HFFc6 (cell line): ENCODE results near the gene SPOCK3. TPM values are rescaled to one million over a fixed set of nuclear protein-coding genes. Genes with fewer than 3 reads are reported as not detected.

ENCODE experiments used
- DNase-seq: peaks from one replicate; pipeline ENCODE4 v3.0.0-alpha.2; 2018
- H3K27ac Mint-ChIP-seq: 2 replicates; pipeline ENCODE4 v1.8.0; 2020; ENCODE audit warnings: mild to moderate bottlenecking, mixed read lengths
- H3K27me3 Mint-ChIP-seq: 2 replicates; pipeline ENCODE4 v1.8.0; 2021; ENCODE audit warnings: mild to moderate bottlenecking, moderate library complexity, mixed read lengths; ENCODE audit not compliant: insufficient read depth
- H3K36me3 Mint-ChIP-seq: 2 replicates; pipeline ENCODE4 v1.8.0; 2021; ENCODE audit warnings: low read depth, mixed read lengths
- H3K4me1 Mint-ChIP-seq: 2 replicates; pipeline ENCODE4 v1.8.0; 2020; ENCODE audit warnings: low read depth, mixed read lengths
- H3K4me3 Mint-ChIP-seq: 2 replicates; pipeline ENCODE4 v1.8.0; 2020; ENCODE audit warnings: mild to moderate bottlenecking, moderate library complexity, mixed read lengths
- H3K9me3 Mint-ChIP-seq: 2 replicates; pipeline ENCODE4 v1.8.0; 2020; ENCODE audit warnings: mild to moderate bottlenecking, mixed read lengths
- total RNA-seq, 6 experiments: library from RNA; stranded (reverse); fragmentation: NEBNext Ultra II Directional; extraction: Animal tissue kit (Norgen Biotek cat#: 25700); gene quantifications; 2 replicates in 1 of 6; 3 replicates in 5 of 6; pipeline ENCODE4 v1.2.3, GENCODE V29; 2021
- TF ChIP-seq, protein P1 (sequence below): fragments of 200-600 bp; sonication (generic); IDR thresholded peaks from 2 replicates; pipeline ENCODE4 v1.5.0; 2021; ENCODE audit warnings: antibody characterized with exemption, mild to moderate bottlenecking

The SPOCK3 gene
- total RNA-seq, 6 experiments from 2014 or later: not detected

DNA sequence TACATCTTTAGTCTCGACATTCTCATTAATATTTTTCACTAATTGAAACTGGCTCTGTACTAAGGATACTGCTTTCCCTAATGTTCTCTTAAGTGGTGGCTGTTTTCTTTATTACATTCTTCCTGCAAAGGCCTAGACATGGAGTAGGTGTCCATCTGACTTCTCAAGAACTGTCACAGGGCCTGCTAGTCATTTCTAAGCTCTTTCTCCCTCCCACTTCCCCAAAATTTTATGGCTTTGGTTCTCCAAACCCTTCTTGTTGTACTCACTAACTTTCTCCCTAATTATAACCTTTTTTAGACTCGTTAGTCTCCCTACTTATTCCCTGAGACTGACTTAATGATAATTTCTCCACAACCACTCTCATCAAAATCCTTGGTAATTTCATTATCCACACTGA is 133.3 kb downstream of the SPOCK3 start:
- Mint-ChIP-seq H3K4me1 (no peaks in the 10 kb centered on the region), H3K27me3 (no peaks in the 10 kb centered on the region; the same call in 1 of the 2 replicates), H3K4me3 (no peak overlapping the region), H3K9me3 (peaks cover 23% of the 10 kb centered on the region), H3K36me3 (peaks cover 5% of the 10 kb centered on the region; the same call in 1 of the 2 replicates), H3K27ac (no peak overlapping the region)
- TF ChIP-seq, protein P1, sequence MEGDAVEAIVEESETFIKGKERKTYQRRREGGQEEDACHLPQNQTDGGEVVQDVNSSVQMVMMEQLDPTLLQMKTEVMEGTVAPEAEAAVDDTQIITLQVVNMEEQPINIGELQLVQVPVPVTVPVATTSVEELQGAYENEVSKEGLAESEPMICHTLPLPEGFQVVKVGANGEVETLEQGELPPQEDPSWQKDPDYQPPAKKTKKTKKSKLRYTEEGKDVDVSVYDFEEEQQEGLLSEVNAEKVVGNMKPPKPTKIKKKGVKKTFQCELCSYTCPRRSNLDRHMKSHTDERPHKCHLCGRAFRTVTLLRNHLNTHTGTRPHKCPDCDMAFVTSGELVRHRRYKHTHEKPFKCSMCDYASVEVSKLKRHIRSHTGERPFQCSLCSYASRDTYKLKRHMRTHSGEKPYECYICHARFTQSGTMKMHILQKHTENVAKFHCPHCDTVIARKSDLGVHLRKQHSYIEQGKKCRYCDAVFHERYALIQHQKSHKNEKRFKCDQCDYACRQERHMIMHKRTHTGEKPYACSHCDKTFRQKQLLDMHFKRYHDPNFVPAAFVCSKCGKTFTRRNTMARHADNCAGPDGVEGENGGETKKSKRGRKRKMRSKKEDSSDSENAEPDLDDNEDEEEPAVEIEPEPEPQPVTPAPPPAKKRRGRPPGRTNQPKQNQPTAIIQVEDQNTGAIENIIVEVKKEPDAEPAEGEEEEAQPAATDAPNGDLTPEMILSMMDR: no peak
- DNase-seq: no peak

DNA sequence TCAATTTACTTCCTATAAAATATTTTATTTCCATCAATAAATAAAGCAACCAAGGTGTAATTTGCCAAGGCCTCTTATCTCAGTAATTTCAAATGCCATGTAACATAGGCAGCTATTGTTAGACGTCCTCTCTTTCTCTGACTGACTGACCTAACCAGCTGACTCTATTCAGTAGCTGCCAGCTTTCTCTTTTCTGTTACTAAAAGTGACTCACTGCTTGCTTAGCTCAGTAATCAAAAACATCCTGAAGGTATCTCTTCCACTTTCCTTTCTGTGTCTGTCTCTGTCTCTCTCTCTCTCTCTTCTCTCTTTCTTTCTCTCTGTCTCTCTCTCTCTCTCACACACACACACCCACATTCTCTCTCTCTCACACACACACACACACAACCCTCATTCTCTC is 134.2 kb downstream of the SPOCK3 start:
- Mint-ChIP-seq H3K4me1 (no peaks in the 10 kb centered on the region), H3K36me3 (peaks cover 5% of the 10 kb centered on the region; the same call in 1 of the 2 replicates), H3K27ac (no peak overlapping the region), H3K27me3 (no peaks in the 10 kb centered on the region; the same call in 1 of the 2 replicates), H3K9me3 (peaks cover 23% of the 10 kb centered on the region), H3K4me3 (no peak overlapping the region)
- DNase-seq: no peak
- TF ChIP-seq, protein P1: no peak

DNA sequence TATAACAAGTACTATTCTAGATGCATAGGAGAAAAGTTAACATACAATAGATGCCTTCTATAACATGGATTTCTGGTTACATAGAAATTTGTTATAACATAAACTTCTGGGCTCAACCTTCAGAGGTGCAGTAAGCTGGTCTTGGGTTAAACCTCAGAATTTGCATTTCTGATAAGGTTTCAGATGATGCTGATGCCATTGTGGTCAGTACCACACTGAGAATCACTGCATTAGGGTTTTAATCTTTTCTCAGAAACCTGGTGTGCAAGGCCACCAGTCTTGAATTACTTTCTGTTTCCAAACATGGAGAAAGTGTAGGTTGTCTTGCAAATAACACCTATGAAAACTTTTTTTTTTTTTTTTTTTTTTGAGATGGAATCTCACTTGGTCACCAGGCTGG is 146.2 kb downstream of the SPOCK3 start:
- no peak for DNase-seq
- TF ChIP-seq, protein P1: no peak
- Mint-ChIP-seq H3K27ac (no peak overlapping the region), H3K9me3 (peaks cover 19% of the 10 kb centered on the region), H3K4me3 (no peak overlapping the region), H3K27me3 (no peaks in the 10 kb centered on the region; the same call in 1 of the 2 replicates), H3K4me1 (no peaks in the 10 kb centered on the region), H3K36me3 (no peaks in the 10 kb centered on the region)

DNA sequence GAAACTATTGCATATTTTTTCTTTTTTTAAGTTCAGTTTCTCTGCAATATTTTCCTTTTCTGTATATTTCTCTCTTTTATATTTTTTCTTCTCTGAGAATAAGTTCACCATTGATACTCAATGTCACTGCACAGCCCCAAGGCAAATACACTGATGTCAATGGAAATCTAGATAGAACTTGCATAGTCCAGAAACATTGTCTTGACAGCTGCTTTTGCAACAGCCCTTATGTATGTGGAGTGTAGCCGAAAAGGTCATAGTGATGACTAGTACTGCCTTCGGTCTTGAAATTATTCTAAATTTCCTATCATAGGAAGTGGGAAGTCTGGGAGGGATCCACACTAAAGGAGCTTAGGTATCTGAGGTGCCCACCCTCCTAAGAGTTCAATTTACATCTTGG is 150.0 kb downstream of the SPOCK3 start:
- Mint-ChIP-seq H3K4me1 (no peaks in the 10 kb centered on the region), H3K4me3 (no peak overlapping the region), H3K27ac (no peak overlapping the region), H3K27me3 (no peaks in the 10 kb centered on the region), H3K36me3 (no peaks in the 10 kb centered on the region), H3K9me3 (peaks cover 20% of the 10 kb centered on the region)
- no peak for DNase-seq
- TF ChIP-seq, protein P1: no peak

DNA sequence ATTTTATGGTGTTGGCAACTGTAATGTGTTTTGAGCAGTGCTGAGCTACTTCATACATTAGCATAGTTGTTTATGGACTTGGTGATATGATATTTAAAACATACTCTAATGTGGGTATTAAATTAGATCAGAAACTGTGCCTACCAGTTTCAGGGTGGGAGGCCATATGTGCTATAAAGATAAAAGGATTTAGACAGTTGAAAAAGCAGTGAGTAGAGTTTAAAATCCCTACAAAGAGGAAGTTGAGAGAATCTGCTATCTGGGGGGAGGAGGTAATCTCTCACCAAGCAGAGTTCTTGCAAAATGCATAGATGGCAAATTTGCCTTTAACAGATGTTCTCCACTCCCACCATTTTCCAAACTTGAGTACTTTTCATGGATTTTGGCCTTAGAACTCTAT is 154.5 kb downstream of the SPOCK3 start:
- TF ChIP-seq, protein P1: no peak
- no peak overlapping the region for H3K27ac Mint-ChIP-seq
- no peaks in the 10 kb centered on the region for H3K36me3 Mint-ChIP-seq
- H3K4me3 Mint-ChIP-seq: no peak overlapping the region
- peaks cover 26% of the 10 kb centered on the region for H3K9me3 Mint-ChIP-seq
- DNase-seq: no peak
- H3K4me1 Mint-ChIP-seq: no peaks in the 10 kb centered on the region
- H3K27me3 Mint-ChIP-seq: no peaks in the 10 kb centered on the region

DNA sequence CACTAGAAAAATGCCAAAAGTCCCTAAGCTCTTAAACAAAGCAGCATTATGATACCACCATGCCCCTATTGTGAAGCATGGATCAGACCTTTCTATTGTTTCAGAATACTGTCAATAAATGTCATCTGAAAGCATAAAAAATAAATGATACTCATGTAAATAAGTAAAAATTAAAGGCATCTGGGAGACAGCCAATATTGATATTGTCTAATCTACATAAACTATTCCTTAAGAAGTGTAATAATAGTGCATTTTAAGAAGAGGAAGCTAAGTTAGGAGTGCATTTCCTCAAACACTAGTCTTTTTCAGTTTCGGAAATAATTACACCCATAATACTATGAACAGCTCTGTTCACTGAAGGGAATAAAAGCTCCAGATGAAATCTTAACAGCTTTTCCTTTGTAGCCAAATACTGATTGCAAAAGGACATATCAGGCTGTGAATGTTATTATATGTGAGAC is 181.6 kb downstream of the SPOCK3 start:
- no peaks in the 10 kb centered on the region for H3K4me1 Mint-ChIP-seq
- no peak overlapping the region for H3K4me3 Mint-ChIP-seq
- DNase-seq: no peak
- 0 out of 2 replicates have a peak, but pooled peaks cover under 1% of the 10 kb centered on the region for H3K9me3 Mint-ChIP-seq
- no peak overlapping the region for H3K27ac Mint-ChIP-seq
- H3K36me3 Mint-ChIP-seq: no peaks in the 10 kb centered on the region; the same call in 1 of the 2 replicates
- no peaks in the 10 kb centered on the region for H3K27me3 Mint-ChIP-seq
- TF ChIP-seq, protein P1: no peak
